Right lobe of liver (tissue), 6 donors: ENCODE measurements around the gene BRIP1. TPM values are rescaled to one million over a fixed set of nuclear protein-coding genes. Genes with fewer than 3 reads are reported as not detected.

Source experiments
- ATAC-seq, 4 donors: fragments of 200-7000 bp; cut with Tn5 transposase; one replicate each; pipeline ENCODE4 v1.9.1; 2020; ENCODE audit warnings: mild to moderate bottlenecking in 4 of 4, moderate library complexity in 4 of 4
- DNase-seq, 3 donors: peaks; one replicate each; pipeline ENCODE4 v3.0.0-alpha.2; 2020
- H3K27ac ChIP-seq, 3 donors: fragments of 200-600 bp; one replicate each; pipeline ENCODE4 v1.8.0; 2022
- H3K27me3 ChIP-seq, 2 donors: fragments of 200-600 bp; one replicate each; pipeline ENCODE4 v1.8.0; 2022
- H3K36me3 ChIP-seq, 4 donors: fragments of 200-600 bp; sonication (generic) in 1 of 4; one replicate each; pipeline versions ENCODE4 v1.5.1 to v1.8.0; 2017 to 2022; ENCODE audit warnings: control low read depth in 1 of 4
- H3K4me1 ChIP-seq, 4 donors: fragments of 200-600 bp; sonication (generic) in 1 of 4; one replicate each; pipeline versions ENCODE4 v1.5.1 to v1.8.0; 2017 to 2022; ENCODE audit warnings: control low read depth in 1 of 4
- H3K4me3 ChIP-seq, 3 donors: fragments of 200-600 bp; one replicate each; pipeline ENCODE4 v1.8.0; 2022
- H3K9me3 ChIP-seq, 4 donors: fragments of 200-600 bp; sonication (generic) in 1 of 4; one replicate each; pipeline versions ENCODE4 v1.5.1 to v1.8.0; 2017 to 2022; ENCODE audit warnings: control low read depth in 1 of 4
- POLR2A ChIP-seq: fragments of 450-650 bp; IDR thresholded peaks from one replicate; pipeline ENCODE4 v1.6.1; 2017; ENCODE audit warnings: antibody characterized with exemption, mild to moderate bottlenecking
- WGBS: methylation state at CpG from one replicate; pipeline ENCODE4 v1.1.6; 2018; ENCODE audit warnings: low coverage, low lambda C conversion rate; ENCODE audit not compliant: insufficient coverage; ENCODE audit errors: missing lambda C conversion rate; 5-methylcytosine and 5-hydroxymethylcytosine counted together
- intact Hi-C, 2 donors: fragments of 100-400 bp; cut with DNase I; formaldehyde crosslinking; loops; one replicate each; pipeline versions ENCODE4 v1.11.2 to v1.14.1; 2022
- total RNA-seq, 6 experiments: library from RNA; depleted of rRNA in 2 of 6; stranded (reverse); fragments of >200 nt in 2 of 6; fragmentation: NEBNext Ultra II Directional in 3 of 6; extraction: Animal tissue kit (Norgen Biotek cat#: 25700) in 3 of 6; gene quantifications; one replicate each; pipeline versions ENCODE4 v1.1.0 to v1.2.4, GENCODE V29; 2016 to 2023
- TF ChIP-seq, protein P1 (sequence below), 4 donors: fragments of 200-600 bp in 3 of 4; fragments of 450-650 bp in 1 of 4; IDR thresholded peaks; one replicate each; pipeline versions ENCODE4 v1.5.1 to v1.8.0; 2016 to 2022; ENCODE audit warnings: antibody characterized with exemption in 4 of 4, mild to moderate bottlenecking in 2 of 4
- donor health status: DM: no; HTN: yes; CAD: no.
- donor health status: DM: no; HTN: no; CAD: no.
- donor health status: DM: no; HTN: no; CAD: no.
- donor health status: DM: no; HTN: yes; CAD: no.
- donor health status: DM: no; HTN: yes; CAD: no.

BRIP1 gene
- total RNA-seq, 6 experiments from 2014 or later = 1.0 to 1.6 (median 1.1) TPM

DNA sequence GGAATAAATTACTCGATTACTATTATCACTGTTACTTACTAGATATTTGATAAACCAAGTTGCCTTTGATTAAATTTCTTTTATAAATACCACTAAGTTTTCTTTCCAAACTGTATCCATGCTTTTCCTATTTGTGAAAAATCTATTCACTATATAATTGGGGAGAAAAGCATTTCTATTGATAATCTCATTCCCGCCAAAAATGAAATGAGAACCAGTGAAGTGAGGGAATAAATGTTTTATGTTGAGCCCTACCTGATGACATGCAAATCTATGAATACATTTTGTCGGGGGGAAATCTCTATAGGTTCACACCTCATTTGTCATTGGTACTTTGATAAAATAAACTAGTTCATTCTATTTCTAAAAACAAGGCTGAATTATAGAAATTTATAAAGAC, 15.7 kb downstream of the BRIP1 start:
- Histone ChIP-seq H3K4me3 (no peak overlapping the region), H3K27ac (no peak overlapping the region), H3K9me3 (no peaks in the 10 kb centered on the region), H3K4me1 (no peaks in the 10 kb centered on the region), H3K27me3 (no peaks in the 10 kb centered on the region), H3K36me3 (no peaks in the 10 kb centered on the region)
- DNase-seq (no peak), ATAC-seq (no peak)
- WGBS = 94% methylated on average over 3 of the region's 3 CpGs
- TF ChIP-seq POLR2A = no peak
- TF ChIP-seq, protein P1, sequence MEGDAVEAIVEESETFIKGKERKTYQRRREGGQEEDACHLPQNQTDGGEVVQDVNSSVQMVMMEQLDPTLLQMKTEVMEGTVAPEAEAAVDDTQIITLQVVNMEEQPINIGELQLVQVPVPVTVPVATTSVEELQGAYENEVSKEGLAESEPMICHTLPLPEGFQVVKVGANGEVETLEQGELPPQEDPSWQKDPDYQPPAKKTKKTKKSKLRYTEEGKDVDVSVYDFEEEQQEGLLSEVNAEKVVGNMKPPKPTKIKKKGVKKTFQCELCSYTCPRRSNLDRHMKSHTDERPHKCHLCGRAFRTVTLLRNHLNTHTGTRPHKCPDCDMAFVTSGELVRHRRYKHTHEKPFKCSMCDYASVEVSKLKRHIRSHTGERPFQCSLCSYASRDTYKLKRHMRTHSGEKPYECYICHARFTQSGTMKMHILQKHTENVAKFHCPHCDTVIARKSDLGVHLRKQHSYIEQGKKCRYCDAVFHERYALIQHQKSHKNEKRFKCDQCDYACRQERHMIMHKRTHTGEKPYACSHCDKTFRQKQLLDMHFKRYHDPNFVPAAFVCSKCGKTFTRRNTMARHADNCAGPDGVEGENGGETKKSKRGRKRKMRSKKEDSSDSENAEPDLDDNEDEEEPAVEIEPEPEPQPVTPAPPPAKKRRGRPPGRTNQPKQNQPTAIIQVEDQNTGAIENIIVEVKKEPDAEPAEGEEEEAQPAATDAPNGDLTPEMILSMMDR (IDR thresholded peaks at IDR 0.05) = no peak
- intact Hi-C loops = no loop called here

DNA sequence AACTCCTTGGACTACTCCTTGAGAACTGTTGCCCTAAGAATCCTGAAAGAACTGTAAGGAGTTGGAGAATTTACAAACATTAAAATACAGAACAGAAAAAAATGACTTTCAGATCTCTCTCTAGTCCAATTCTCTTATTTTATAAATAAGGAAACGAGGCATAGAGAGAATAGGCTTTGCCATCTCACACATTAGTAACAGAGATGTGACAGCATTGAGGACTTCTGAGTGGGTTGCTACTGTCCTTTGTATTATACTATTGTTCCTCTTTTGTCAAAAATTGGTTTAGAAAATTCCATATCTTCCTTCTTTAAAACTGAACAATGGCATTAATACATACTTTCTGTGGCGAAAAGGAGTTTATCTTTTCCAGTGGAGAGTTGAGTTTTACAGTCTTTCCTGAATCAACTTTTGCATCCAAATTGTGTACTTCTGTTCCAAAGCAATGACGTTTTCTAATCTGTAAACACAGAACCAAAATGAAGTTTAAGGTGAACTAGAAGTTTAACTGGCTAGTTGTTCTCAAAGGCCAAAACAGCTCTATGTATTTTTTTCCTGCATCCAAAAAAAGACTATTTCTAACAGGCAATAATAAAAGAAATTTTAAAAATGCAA, 16.5 kb downstream of the BRIP1 start:
- intact Hi-C loops = no loop called here

DNA sequence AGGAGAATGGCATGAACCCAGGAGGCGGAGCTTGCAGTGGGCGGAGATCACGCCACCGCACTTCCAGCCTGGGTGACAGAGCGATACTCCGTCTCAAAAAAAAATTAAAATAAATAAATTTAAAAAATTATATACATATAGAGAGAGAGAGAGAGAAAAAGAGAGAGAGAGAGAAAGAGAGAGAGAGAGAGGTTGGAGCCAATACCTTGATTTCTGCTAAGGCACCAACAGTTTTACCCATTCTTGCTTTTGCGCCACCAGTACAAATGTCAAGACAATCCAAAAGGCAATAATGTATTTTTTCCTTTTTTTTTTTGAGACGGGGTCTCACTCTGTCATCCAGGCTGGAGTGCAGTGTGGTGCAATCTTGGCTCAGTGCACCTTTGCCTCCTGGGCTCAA, 17.2 kb downstream of the BRIP1 start:
- Histone ChIP-seq H3K36me3 (no peaks in the 10 kb centered on the region), H3K27me3 (no peaks in the 10 kb centered on the region), H3K9me3 (no peaks in the 10 kb centered on the region), H3K4me1 (no peaks in the 10 kb centered on the region), H3K4me3 (no peak overlapping the region), H3K27ac (no peak overlapping the region)
- 98% methylated on average over 8 of the region's 8 CpGs for WGBS
- intact Hi-C loops = no loop called here
- DNase-seq = no peak
- TF ChIP-seq POLR2A = no peak
- TF ChIP-seq, protein P1 (IDR thresholded peaks at IDR 0.05) = no peak
- ATAC-seq = no peak

More for the DNA sequence above, 16.5 kb downstream of the BRIP1 start:
- Histone ChIP-seq H3K27ac (no peak overlapping the region), H3K27me3 (no peaks in the 10 kb centered on the region), H3K36me3 (no peaks in the 10 kb centered on the region), H3K4me1 (no peaks in the 10 kb centered on the region), H3K4me3 (no peak overlapping the region), H3K9me3 (no peaks in the 10 kb centered on the region)
- DNase-seq (no peak), ATAC-seq (no peak)
- WGBS = 87% methylated on average over 3 of the region's 3 CpGs
- TF ChIP-seq, protein P1 (IDR thresholded peaks at IDR 0.05) = no peak

DNA sequence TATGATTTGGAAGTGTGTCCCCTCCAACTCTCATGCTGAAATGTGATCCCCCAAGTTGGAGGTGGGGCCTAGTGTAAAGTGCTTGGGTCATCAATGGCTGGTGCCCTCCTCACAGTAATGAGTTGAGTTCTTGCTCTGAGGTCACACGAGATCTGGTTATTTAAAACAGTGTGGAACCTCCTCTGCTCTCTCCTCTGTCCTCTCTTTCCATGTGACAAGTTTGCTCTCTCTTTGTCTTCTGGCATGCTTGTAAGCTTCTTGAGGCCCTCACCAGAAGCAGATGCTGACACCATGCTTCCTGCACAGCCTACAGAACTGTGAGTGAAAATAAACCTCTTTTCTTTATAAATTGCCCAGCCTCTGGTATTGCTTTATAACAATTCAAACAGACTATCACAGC, 19.9 kb downstream of the BRIP1 start:
- no peak for TF ChIP-seq POLR2A
- Histone ChIP-seq H3K4me3 (no peak overlapping the region), H3K27ac (no peak overlapping the region), H3K4me1 (no peaks in the 10 kb centered on the region), H3K27me3 (no peaks in the 10 kb centered on the region), H3K9me3 (no peaks in the 10 kb centered on the region), H3K36me3 (no peaks in the 10 kb centered on the region)
- intact Hi-C loops = no loop called here
- DNase-seq (no peak), ATAC-seq (no peak)
- 100% methylated on average over 1 of the region's 1 CpG for WGBS

DNA sequence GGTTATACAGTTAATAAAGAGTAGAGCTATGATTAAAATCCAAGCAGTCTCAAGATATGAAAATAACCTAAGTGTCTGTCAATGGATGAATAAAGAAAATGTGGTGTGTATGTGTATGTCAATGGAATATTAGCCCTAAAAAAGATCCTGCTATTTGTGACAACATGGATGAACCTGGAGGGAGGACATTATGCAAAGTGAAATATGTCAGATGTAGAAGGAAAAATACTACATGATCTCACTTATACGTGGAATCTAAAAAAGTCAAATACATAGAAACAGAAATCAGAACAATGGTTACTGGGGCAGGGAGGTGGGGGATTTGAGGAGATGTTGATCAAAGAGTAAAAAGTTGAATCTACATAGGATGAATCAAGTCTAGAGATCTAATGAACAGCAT, 20.4 kb downstream of the BRIP1 start:
- TF ChIP-seq POLR2A = no peak
- TF ChIP-seq, protein P1 (IDR thresholded peaks at IDR 0.05) = no peak
- Histone ChIP-seq H3K4me1 (no peaks in the 10 kb centered on the region), H3K9me3 (no peaks in the 10 kb centered on the region), H3K27me3 (no peaks in the 10 kb centered on the region), H3K36me3 (no peaks in the 10 kb centered on the region), H3K4me3 (no peak overlapping the region), H3K27ac (no peak overlapping the region)
- ATAC-seq (no peak), DNase-seq (no peak)
- intact Hi-C loops = no loop called here
- WGBS = 94% methylated on average over 1 of the region's 1 CpG
